ENCODE results near the gene ITGAE.

The ITGAE gene

DNA sequence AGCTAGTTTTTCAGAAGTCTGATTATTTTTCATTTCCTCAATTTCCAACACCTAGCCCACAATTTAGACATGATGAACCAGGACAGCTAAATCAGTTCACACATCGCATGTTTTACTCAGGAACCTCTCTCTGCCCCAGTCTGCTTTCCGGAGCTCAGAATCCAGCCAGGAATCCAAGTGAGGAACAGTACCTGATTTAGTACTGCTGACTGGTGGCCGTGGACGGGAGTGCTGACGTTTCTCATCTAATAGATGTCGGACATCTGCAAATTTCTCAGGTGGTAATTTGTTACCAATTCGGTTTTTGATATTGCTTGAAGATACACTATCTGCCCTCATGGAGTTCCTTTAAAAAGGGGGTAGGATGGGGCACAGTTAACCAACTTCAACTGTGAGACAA is 14.9 kb upstream of the ITGAE start:
- no peak for DNase-seq

DNA sequence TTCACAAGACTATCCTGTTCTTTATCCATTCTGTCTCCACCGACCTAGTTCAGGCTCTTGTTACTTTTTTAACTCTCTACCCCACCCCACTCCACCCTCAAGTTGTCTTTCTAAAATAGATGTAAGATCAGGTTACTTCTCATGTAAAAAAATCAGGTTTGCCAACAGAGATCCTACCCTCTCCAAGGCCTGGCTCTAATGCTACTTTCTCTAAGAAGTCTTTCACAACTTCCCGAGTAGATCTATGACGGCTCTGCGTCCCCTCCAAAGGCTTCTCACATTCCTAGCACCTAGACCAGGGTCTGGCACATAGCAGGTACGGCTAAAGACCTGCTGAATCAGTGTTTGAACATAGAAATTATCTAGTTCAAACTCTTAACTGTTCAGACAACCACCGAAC is 14.1 kb upstream of the ITGAE start:
- no peak for DNase-seq

DNA sequence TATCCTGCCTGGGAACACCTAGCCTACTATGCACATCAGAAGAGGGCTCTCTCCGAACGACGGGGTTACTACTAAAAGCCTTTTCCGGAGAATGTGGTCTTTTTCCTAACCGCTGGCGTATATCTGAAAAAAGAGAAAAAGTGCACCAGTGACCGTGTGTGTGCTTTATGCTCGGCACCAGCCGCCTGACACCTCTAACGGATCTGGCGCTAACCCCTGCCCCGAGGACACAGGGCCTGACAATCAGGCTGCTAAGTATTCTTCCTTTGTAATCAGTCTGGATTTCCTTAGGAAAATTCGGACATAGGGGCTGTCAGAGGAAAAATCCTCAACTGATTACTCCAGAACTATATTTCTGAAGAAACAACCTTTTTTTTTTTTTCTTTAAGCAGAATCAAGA is 13.4 kb upstream of the ITGAE start:
- DNase-seq: no peak

DNA sequence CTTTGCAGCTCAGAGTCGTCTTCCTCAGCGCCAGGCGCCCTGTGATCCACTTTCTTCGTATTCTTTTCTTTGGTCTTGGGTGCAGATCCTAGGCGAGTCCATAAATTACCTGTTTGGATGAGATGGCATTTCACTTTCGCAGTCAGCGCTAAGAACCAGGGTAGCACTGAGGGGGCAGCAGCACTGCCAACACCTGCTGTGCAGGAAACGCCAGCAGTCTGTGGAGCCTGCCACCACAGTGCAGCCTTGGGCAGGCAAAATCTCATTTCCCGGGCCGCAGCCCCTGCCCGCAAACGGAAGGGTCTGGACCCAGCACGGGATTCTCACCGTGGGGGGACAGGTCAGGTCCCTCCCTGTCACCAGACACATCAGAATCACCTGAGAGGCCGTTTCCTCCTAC is 12.2 kb upstream of the ITGAE start:
- DNase-seq: no peak

DNA sequence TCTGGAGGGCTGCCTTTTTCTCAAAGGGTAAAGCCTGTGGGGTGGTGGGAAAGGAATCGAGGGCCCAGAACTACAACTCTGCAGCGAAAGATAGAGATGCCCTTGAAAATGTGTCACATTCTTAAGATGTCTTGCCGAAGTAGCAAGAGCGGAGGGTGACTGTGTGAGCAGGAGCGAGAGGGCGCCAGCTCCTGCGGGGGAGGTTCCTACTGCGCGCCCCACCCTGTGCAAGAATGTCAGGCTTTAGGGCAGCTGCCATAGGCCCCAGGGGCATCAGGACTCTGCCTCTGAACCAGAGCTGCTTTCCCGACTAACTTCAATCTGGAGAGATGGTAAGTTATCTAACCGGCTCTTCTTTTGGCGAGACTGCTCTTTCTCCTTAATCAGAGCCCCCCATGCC is 11.8 kb upstream of the ITGAE start:
- no peak for DNase-seq

DNA sequence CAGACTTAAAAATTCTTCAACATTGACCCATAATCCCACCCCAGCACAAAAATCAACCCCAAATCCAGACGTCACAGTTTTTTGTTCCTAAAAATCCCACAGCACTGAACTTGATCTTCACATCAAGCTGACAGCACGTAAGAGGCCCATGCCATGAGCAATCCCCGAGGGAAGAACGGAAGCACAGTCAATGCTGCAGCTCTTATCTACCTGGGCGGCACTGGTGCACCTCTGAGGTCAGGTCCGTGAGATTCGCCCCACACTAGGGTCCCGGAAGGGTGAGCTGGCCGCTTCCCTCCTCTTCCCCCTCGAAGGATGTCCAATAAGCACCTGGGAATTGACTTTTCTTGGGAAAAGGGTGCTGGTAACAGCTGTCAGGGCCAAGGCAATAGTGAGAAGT is 11.3 kb upstream of the ITGAE start:
- DNase-seq: no peak

DNA sequence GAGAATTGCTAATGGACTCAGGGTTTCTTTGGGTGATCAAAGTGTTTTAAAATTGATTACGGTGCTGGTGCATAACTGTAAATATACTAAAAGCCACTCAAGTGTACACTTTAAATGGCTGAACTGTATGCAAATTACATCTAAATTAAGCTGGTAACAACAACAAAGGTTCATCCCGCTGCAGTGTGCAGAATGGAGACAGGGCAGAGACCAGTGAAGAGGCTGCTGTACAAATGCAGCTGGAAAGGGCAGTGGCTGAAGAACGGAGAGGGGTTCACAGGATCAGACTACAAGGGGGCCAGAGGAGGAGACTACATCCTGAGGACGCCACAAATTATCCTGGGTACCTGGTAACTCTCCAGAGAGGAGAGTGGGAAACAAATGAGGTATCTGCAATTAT is 9.0 kb upstream of the ITGAE start:
- no peak for DNase-seq

DNA sequence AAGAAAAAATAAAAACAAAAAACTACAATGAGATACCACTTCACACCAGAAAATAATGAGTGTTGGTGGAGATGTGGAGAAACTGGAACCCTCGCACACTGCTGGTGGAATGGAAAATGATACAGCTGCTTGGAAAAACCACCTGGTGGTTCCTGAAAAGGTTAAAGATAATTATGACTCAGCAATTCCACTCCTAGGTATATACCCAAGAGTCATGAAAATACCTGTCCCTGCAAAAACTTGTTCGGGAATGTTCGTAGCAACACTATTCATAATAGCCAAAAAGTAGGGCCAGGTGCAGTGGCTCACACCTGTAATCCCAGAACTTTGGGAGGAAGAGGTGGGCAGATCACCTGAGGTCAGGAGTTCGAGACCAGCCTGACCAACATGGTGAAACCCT is 8.1 kb upstream of the ITGAE start:
- DNase-seq: no peak

DNA sequence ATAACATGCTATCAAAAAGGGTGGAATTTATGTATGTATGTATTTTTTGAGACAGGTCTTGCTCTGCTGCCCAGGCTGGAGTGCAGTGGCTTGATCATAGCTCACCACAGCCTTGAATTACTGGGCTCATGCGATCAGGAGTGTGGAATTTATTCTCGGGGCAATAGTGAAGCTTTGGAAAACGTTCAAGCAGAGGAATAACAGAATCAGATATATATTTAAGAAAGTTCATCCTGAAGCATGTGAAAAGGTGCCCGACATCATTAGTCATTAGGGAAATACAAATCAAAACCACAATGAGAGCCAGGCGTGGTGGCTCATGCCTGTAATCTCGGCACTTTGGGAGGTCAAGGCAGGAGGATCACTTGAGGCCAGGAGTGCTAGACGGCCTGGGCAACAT is 7.7 kb upstream of the ITGAE start:
- no peak for DNase-seq

DNA sequence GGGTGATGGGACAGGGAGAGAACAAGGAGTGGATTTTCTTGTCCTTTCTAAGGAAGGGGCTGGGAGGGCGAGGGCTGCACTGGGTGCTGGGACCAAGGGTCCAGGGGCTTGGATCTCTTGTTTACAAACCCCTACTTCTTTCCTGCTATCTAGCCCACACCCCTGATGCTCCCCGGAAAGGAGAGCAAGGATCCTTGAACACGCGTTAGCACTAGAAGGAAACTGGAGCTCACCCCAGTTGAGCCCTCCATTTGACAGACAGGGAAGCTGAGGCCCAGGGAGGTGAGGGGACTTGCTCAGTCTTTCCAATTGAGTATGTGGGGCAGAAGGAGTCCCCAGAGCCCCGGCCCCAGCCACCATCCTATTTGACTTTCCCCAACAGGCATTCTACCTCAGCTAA is 4.6 kb upstream of the ITGAE start:
- no peak for DNase-seq

DNA sequence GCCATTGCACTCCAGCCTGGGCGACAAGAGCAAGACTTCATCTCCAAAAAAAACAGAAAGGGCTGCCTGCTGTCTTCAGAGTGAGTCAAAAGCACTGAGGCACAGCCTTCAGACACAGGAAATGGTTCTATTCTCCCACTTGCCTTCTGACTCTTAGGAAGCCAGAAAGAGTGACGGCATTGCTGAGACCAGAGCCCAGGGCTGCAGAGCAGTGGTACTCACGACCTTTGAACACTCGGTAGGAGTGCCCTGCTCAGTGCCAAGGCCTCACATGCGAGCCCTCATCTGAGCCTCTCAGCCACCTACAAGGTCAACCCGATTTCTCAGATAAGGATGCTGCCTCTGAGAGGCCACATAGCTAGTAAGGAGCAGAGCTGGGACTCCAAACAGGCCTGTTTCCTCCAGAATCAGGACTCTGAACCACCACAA is 3.5 kb upstream of the ITGAE start:
- DNase-seq: no peak

DNA sequence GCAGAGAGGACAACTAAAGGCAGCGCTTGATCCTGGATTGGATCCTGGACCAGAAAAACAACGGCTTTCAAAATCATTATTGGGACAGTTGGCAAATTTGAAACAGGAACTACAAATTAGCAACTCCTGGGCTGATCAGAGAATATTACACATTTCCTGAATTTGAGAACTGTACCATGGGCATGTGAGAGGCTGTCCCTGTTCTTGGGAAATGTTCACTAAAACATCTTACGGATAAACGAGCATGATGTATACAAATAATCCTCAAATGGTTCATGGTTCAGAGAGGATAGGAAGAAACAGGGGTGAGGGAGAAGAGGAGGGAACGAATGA is 2.3 kb upstream of the ITGAE start:
- DNase-seq: no peak

DNA sequence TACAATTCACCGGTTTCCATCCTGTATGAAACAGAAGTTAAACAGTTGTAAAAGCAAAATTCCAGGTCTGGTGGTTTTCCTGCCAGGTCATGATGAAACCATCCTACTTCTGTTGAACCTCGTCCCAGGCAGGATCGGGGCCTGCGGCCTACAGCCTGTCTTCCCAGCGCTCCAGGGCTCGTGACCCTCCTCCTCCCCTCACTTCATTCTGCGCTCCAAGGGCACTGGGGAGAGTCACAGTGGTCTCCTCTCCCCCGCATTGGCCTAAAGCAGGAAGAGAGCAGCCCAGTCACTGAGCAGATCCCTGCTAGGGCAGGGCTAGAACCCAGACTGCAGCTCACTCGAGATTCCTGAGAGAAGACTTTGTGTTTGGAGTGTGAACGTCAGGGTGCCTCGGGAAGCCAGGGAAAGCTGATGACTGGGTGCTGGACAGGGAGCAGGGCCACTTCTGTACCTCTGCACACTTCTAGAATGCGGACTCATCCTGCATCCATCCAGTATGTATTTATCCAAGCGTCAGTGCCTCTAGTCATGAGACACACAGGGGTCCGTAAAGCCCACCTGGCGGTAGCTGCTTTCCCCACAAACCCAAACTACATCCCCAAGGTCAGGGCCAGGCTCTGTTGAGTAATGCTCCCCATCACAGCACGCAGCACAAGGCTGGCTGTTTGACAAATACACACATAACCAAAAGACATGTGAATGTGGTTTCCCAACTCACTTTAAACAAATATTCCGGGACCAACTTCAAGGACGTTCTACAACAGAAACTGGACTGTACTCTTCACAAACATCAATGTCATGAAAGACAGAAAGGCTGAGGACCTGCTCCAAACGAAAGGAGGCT is 1.7 kb upstream of the ITGAE start:
- no peak for DNase-seq

DNA sequence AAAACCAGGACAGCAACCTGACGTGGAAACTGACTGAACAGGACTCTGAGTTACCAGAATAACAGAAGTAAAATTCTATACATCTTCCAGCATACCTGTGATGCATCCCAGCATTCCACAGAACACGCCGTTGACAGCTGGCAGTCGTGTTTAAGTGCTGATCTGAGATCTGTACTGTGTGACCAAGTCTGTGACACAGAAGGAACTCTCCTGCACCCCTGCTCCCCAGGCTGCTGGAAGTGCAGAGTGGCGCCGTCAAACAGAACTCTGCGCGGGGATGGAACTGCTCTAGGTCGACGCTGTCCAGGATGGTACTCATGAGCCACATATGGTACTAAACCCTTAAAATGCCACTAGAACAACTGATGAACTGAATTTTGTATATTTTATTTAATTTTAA is 804 bp upstream of the ITGAE start:
- no peak for DNase-seq

DNA sequence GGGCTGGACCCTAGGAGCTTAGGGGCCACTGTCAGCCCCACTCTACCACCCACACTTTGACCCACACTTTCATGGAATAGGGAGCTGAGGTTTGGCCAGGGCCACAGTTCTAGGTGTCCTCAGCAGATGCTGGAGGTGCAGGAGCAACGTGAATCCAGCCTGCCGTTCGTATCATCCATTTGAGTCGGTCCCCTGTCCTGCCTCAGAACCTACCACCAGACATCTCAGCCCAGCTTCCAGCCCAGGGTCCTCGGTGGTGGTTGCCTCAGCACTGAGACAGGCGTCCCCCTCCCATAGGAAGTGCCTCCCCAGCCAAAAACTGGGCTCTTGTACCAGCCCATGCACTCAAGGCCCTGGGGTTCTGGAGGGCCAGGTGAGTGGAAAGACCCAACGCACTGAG is 359 bp upstream of the ITGAE start:
- no peak for DNase-seq

DNA sequence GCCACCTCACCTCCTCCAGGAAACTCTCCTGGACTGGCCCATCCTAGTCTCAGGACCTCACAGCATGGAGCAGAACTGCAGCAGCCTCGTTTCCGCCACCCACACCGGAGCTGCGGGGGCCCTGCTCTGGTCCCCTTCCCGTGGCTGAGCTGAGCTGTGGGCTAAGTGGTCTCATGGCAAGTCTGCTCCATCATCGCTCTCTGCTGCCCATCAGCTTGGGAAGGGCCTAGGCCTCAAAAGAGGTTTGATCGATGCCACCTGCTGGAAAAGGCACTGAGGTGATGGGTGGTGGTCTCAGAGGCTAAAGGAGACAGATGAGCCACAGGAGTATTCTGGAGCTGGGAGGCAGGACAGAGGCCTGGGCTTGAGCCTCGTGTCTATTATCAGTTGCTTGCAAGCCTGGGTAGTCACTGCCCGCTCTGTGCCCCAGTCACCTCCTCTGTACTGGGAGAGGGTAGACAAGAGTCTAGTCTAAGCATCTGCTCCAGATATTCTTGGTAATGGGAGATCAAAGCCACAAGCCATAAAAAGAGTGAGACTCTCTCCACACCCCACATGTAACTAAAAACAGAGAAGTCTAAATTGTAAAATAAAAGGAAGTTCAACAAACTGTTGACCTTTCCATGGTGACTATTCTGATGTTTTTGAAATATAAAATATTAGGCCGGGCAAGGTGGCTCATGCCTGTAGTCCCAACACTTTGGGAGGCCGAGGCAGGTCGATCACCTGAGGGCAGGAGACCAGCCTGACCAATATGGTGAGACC is 1.6 kb downstream of the ITGAE start:
- no peak for DNase-seq

DNA sequence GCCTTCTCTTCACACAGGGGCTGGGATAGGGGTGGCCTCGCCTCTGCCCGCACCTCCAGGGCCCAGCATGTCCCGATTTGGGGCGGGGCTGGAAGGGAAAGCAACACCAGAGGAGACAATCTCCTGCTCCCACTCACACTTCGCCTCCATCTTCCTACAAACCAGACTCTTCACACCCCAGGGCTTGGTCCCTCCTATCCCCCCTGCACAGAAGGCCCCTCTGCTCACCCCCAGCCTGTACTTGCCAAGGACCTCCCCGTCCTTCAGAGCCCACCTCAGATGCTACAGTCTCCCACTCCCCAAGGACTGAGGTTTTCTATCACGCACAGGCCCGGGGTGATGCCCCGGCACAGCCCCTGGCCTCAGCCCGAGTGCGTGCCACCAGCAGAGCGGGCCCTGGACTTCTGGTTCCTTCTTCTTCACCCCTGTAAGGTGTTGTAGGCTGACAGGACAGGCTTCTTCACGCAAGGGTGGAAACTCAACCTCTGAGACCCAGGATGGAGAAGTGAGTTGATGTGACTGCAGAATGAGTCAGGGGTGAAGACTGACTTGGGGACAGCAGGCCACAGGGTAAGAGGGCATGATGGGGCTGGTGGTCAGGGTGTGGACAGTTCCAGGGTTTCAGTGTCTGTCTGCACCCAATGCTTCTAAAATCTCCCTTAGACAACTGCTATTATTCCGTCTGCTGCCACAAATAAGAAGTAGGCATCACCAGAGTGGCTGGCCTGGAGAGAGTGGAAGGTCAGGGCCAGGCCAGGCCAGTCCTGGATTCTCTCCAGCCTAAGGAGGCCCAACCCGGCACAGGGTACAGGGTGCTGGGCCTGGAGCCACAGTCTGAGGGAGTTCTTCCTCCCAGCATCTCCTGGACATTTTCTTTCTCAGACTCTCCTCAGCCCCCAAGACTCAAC is 2.5 kb downstream of the ITGAE start:
- no peak for DNase-seq

DNA sequence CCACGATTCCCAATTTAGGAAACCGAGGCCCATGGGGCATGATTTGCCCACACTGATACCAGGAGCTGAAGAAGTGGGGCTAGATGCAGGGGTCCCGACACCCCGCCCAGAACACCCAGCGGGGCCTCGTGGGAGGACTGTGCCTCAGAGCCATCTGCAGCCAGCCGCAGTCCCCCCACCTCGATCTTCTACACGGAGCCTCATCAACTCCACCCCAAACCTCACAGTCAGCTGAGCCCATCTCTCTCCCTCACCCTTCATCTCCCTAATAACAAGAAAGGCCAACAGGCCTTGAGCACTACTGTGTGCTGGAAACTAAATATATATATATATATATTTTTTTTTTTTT is 4.2 kb downstream of the ITGAE start:
- no peak for DNase-seq

DNA sequence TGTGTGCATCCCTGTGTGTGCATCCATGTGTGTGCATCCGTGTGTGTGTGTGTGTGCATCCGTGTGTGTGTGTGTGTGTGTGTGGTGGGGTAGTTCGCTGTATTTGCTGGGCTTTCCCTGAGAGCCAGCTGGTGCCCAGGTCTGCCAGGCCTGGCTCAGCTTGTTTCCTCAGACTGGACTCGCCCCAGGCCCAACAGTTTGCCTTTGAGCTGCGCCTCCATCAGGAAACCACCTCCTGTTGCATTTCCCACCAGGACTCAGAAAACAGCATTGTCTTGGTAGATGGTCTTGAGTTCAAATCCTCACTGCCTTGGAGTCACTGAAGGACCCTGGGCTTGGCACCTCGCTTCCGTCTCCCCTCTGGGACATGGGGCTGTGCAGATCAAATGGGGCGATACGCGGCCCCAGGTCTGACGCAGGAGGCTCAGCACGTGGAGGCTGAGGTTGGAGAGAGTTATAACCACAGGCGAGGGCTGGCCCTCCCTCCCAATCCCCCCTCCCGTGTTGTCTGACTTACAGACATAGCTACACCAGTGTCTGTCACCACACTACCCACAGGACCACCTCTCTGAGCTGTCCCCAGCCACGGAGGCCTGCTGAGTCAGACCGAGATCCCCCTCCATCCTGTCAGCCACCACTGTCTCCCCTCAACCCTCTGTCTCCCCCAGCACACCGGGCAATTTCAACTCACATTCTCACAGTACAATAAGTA is 4.7 kb downstream of the ITGAE start:
- DNase-seq: peak in 2 of 4 experiments; percentile 10 to 14

DNA sequence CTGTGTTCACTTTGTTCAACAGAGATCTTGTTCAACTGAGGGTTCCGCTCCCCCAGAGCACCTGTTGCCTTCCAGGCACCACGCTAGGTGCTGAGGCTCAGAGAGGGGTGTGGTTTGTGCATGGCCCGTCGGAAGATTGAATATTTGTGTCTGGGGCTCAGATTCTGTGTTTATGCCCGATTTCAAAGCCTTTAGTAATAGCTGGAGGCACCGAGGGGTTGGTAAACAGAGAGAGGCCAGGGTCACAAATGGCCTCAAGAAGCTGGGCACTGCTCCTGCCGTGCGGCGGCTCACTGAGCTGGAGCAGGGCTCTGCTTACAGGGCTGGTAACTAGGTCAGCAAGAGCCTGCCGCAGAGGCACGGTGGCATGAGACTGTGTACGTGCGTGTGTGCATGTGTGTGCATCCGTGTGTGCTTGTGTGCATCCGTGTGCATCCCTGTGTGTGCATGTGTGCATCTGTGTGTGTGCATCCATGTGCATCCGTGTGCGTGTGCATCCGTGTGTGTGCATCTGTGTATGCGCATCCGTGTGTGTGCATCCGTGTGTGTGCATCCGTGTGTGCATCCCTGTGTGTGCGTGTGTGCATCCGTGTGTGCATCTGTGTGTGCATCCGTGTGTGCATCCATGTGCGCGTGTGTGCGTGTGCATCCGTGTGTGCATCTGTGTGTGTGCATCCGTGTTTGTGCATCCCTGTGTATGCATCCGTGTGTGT is 5.4 kb downstream of the ITGAE start:
- DNase-seq: no peak

DNA sequence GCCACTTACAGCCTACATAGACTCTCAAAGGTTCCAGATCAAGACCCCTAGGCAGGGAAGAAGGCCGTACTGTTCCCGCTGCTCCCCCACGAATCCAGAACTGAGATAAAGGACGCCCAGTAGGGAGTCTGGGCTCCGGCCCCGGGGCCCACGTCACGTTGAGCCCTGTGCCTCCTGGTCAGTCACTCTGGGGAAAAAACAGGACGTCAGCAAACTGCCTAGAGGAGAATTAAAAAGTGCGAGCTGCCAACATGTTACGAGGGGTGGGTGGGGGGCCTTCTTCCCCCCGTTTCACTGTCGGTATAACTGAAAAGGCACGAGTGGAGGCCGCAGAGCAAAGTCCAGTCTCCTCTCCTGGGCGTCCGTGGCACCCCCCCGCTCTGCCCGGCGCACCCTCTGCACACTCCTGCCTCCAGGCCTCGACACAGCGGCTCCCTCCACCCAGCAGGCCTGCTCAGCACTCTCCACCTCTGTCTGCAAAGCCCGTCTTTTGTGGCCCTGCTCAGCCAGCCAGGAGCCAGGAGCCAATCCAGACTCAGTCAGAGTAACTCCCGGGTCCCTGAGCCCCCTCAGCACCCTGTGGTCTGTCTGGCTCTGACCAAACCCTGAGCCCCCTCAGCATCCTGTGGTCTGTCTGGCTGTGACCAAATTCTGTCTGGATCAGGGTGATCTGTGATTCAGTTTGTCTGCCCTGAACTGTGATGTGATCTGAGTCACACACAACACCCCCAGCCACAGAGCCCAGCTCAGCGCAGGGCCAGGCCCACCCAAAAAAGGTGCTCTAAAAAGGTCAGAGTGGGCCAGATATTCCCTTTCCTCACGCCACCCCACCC is 6.2 kb downstream of the ITGAE start:
- no peak for DNase-seq
